PC-3 (cell line): Measurements from ENCODE around the gene SLC26A1. TPM values are rescaled to one million over a fixed set of nuclear protein-coding genes. Genes with fewer than 3 reads are reported as not detected.

Experiments used
- ATAC-seq: fragments of 200-7000 bp; cut with Tn5 transposase; 2 replicates; pipeline ENCODE4 v1.9.1; 2020; ENCODE audit warnings: mild to moderate bottlenecking, moderate library complexity
- BruUV-seq: library from RNA; stranded (reverse); fragments of 400-500 nt; replicated peaks from 2 replicates; lab custom pipeline; 2021; lab: Mats Ljungman, UMichigan
- CTCF ChIA-PET: fragments of 300-600 bp; sonication (Branson Sonifier 250); formaldehyde crosslinking; loops from one replicate; lab custom pipeline; 2022; ENCODE audit warnings: antibody characterized with exemption; lab: Charles Lee
- POLR2A ChIA-PET: fragments of 300-600 bp; sonication (Branson Sonifier 250); formaldehyde crosslinking; loops from one replicate; lab custom pipeline; 2022; ENCODE audit warnings: antibody characterized with exemption; ENCODE audit not compliant: unreplicated experiment; lab: Charles Lee
- DNase-seq: peaks from one replicate; pipeline ENCODE4 v3.0.0-alpha.2; 2015
- H2AFZ ChIP-seq: fragments of 300-600 bp; sonication (generic); 2 replicates; pipeline ENCODE4 v1.6.0; 2016; ENCODE audit warnings: antibody characterized with exemption, low read length
- H3F3A ChIP-seq: fragments of 300-600 bp; sonication (generic); one replicate; pipeline ENCODE4 v1.6.0; 2017; ENCODE audit warnings: antibody characterized with exemption, low read length, control low read depth, mild to moderate bottlenecking; ENCODE audit not compliant: unreplicated experiment
- H3K27ac ChIP-seq: fragments of 300-600 bp; sonication (generic); 2 replicates; pipeline ENCODE4 v1.5.1; 2016; ENCODE audit warnings: mild to moderate bottlenecking, low read length
- H3K27me3 ChIP-seq: fragments of 300-600 bp; sonication (generic); 2 replicates; pipeline ENCODE4 v1.6.1; 2016; ENCODE audit warnings: low read length, mixed read lengths
- H3K36me3 ChIP-seq: fragments of 300-600 bp; sonication (generic); 2 replicates; pipeline ENCODE4 v1.6.1; 2016; ENCODE audit warnings: low read depth, mixed run types, low read length, mixed read lengths
- H3K4me1 ChIP-seq: fragments of 300-600 bp; sonication (generic); 2 replicates; pipeline ENCODE4 v1.5.1; 2016; ENCODE audit warnings: low read length; ENCODE audit not compliant: insufficient read depth
- H3K4me2 ChIP-seq: fragments of 300-600 bp; sonication (generic); 2 replicates; pipeline ENCODE4 v1.6.0; 2016; ENCODE audit warnings: low read length
- H3K4me3 ChIP-seq: fragments of 300-600 bp; sonication (generic); 2 replicates; pipeline ENCODE4 v1.5.1; 2016; ENCODE audit warnings: mild to moderate bottlenecking, low read length, mixed read lengths
- H3K79me2 ChIP-seq: fragments of 300-600 bp; sonication (generic); 2 replicates; pipeline ENCODE4 v1.6.1; 2017; ENCODE audit warnings: low read length, mixed read lengths
- H3K9ac ChIP-seq: fragments of 300-600 bp; sonication (generic); 2 replicates; pipeline ENCODE4 v1.6.0; 2016; ENCODE audit warnings: mild to moderate bottlenecking, low read length
- H3K9me2 ChIP-seq: fragments of 300-600 bp; sonication (generic); replicated peaks from 2 replicates; pipeline ENCODE4 v1.6.1; 2016; ENCODE audit warnings: mixed run types, low read length, mixed read lengths
- H3K9me3 ChIP-seq: fragments of 300-600 bp; sonication (generic); 2 replicates; pipeline ENCODE4 v1.6.1; 2016; ENCODE audit warnings: low read length, mixed read lengths
- H4K20me1 ChIP-seq: fragments of 300-600 bp; sonication (generic); 2 replicates; pipeline ENCODE4 v1.6.1; 2016; ENCODE audit warnings: low read length, mixed read lengths
- CTCF ChIP-seq: fragments of 300-600 bp; sonication (generic); conservative IDR thresholded peaks from 2 replicates; pipeline ENCODE4 v1.5.1; 2017; ENCODE audit warnings: antibody characterized with exemption, low read depth, mild to moderate bottlenecking, low read length
- EZH2 ChIP-seq: fragments of 300-600 bp; sonication (generic); IDR thresholded peaks from one replicate; pipeline ENCODE4 v1.6.1; 2017; ENCODE audit warnings: antibody characterized with exemption, mild to moderate bottlenecking, low read length; ENCODE audit not compliant: unreplicated experiment
- EZH2phosphoT487 ChIP-seq: fragments of 300-600 bp; sonication (generic); IDR thresholded peaks from 2 replicates; pipeline ENCODE4 v1.6.1; 2018; ENCODE audit warnings: mild to moderate bottlenecking, antibody characterized with exemption, low read length, borderline replicate concordance
- intact Hi-C: fragments of 100-400 bp; cut with micrococcal nuclease; formaldehyde crosslinking; loops from 2 replicates; pipeline ENCODE4 v1.9.0; 2023
- total RNA-seq: library from RNA; depleted of rRNA; stranded (reverse); fragments of >200 nt; gene quantifications from 2 replicates; pipeline ENCODE4 v1.2.3, GENCODE V29; 2014

The SLC26A1 gene
- total RNA-seq, 1 experiment from 2014 or later, result not detected

- no peak for ATAC-seq
- Histone ChIP-seq H2AFZ (no peak overlapping the region), H3K36me3 (no peaks in the 10 kb centered on the region), H3K9ac (no peak overlapping the region), H3K27me3 (0 out of 2 replicates have a peak, but pooled peaks cover 4% of the 10 kb centered on the region), H3K4me2 (no peak overlapping the region), H3K79me2 (no peaks in the 10 kb centered on the region), H3K9me3 (no peaks in the 10 kb centered on the region), H3K9me2 (no peaks in the 10 kb centered on the region), H4K20me1 (no peaks in the 10 kb centered on the region; the same call in 1 of the 2 replicates), H3K4me1 (peaks cover 12% of the 10 kb centered on the region), H3K27ac (no peak overlapping the region), H3K4me3 (no peak overlapping the region), H3F3A (no peaks in the 10 kb centered on the region)
- BruUV-seq, result no TSS peak
- intact Hi-C loops, result no loop called here
- DNase-seq, result no peak
- CTCF ChIA-PET, result interaction anchor here (0.6 kb wide), 1 partner anchor 560 kb away, joined by 4 read pairs; no protein-coding TSS in a partner anchor
- TF ChIP-seq EZH2, result no peak
- TF ChIP-seq EZH2phosphoT487, result no peak
- TF ChIP-seq CTCF, result no peak
- POLR2A ChIA-PET, result no interaction called here
Observed at GRCh38 chr4:1013225-1014073, 20.2 kb upstream of the SLC26A1 start.

- Histone ChIP-seq H4K20me1 (no peaks in the 10 kb centered on the region; the same call in 1 of the 2 replicates), H3K79me2 (no peaks in the 10 kb centered on the region), H3K4me1 (peaks cover 12% of the 10 kb centered on the region), H3K4me3 (peak overlapping the region; percentile 73), H3K27me3 (0 out of 2 replicates have a peak, but pooled peaks cover 5% of the 10 kb centered on the region), H3K27ac (no peak overlapping the region), H3F3A (no peaks in the 10 kb centered on the region), H2AFZ (no peak overlapping the region), H3K36me3 (no peaks in the 10 kb centered on the region), H3K4me2 (peak overlapping the region; percentile 85), H3K9me3 (no peaks in the 10 kb centered on the region), H3K9me2 (no peaks in the 10 kb centered on the region), H3K9ac (peak overlapping the region; percentile 51)
- ATAC-seq (0 out of 2 replicates have a peak, but pooled peaks have one; percentile 4), DNase-seq (peak; percentile 34)
- no peak for TF ChIP-seq EZH2phosphoT487
- no peak for TF ChIP-seq CTCF
- no peak for TF ChIP-seq EZH2
- intact Hi-C loops, result no loop called here
- ChIA-PET POLR2A (no interaction called here), CTCF (no interaction called here)
- no TSS peak for BruUV-seq
Observed at GRCh38 chr4:1012034-1012739, 19.0 kb upstream of the SLC26A1 start.
